OCI-LY3 (cell line): ENCODE results near the gene AHRR.

ENCODE experiments used
- EZH2phosphoT487 ChIP-seq: fragments of 200-600 bp; shearing (Covaris generic); IDR thresholded peaks from 2 replicates; pipeline ENCODE4 v1.6.1; 2018; ENCODE audit warnings: antibody characterized with exemption, mixed run types, low read depth
- TF ChIP-seq, protein P1 (sequence below): fragments of 200-600, 300-600 bp; sonication (generic); IDR thresholded peaks from 2 replicates; pipeline ENCODE4 v1.5.1; 2014; ENCODE audit warnings: antibody characterized with exemption, low read length, low read depth

DNA sequence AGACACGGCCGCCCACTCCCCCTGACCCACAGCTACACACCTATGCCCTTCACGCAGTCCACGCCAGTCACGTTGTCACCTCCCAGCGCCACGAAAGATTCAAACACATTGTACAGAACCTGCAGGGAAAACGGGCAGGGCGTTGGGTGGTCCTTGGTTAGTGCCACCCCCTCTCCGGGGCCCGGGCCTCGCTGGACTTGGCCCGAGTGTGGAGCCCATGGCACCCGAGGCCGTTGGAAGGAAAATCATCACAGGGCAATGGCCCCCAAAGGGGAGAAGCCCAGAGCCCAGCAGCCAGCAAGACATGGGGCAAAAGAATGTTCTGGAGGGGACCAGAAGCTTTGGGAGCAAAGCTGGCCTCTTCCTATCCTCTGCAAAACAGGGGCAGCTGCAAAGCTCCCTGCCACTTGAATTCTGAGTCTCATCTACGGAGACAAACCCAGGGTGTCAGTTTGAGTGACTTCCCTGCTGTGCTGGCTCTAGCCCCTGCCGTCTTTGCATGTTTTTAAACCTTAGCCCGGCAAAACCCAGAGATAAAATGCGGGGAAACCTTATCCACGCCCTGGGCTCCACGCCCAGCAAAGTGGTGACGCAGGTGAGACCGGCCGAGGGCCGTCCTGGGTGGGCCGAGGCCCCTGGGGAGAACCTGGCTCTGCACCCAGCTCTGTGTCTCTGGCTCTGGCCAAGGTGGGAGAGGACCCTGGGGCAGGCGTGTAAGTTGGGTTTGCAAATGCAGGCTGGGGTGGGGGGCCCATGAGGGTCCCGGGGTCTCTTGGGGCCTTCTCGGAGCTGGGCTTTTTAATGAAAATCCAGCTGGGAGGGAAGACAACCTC, 163.8 kb downstream of the AHRR start:
- TF ChIP-seq, protein P1, sequence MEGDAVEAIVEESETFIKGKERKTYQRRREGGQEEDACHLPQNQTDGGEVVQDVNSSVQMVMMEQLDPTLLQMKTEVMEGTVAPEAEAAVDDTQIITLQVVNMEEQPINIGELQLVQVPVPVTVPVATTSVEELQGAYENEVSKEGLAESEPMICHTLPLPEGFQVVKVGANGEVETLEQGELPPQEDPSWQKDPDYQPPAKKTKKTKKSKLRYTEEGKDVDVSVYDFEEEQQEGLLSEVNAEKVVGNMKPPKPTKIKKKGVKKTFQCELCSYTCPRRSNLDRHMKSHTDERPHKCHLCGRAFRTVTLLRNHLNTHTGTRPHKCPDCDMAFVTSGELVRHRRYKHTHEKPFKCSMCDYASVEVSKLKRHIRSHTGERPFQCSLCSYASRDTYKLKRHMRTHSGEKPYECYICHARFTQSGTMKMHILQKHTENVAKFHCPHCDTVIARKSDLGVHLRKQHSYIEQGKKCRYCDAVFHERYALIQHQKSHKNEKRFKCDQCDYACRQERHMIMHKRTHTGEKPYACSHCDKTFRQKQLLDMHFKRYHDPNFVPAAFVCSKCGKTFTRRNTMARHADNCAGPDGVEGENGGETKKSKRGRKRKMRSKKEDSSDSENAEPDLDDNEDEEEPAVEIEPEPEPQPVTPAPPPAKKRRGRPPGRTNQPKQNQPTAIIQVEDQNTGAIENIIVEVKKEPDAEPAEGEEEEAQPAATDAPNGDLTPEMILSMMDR, result no peak
- TF ChIP-seq EZH2phosphoT487, result no peak
